Astrocyte (in vitro differentiated cells and primary cell): ENCODE results near the gene THOC3. TPM values are rescaled to one million over a fixed set of nuclear protein-coding genes. Genes with fewer than 3 reads are reported as not detected.
A peak's percentile ranks its signal among the peaks of the same experiment; 100 is the strongest.
"Not testable (repeated sequence)": the region's sequence is repeated elsewhere in the genome, so short reads cannot be mapped to it uniquely, and the experiment has no call there.

Source experiments
- DNase-seq: peaks from one replicate; pipeline ENCODE4 v3.0.0-alpha.2; 2010; ENCODE audit warnings: low read depth
- FAIRE-seq: peaks from 2 replicates; lab custom pipeline; 2011; peaks lifted over from hg19 to GRCh38; lab: Jason Lieb, UNC
- H2AFZ ChIP-seq: 2 replicates; pipeline ENCODE4 v1.6.0; 2012; ENCODE audit warnings: low read depth, low read length, inconsistent platforms
- H3K27ac ChIP-seq: 2 replicates; pipeline ENCODE4 v1.5.1; 2011; ENCODE audit warnings: low read depth, low read length, inconsistent platforms
- H3K27me3 ChIP-seq: 2 replicates; pipeline ENCODE4 v1.6.0; 2011; ENCODE audit warnings: low read length, inconsistent platforms; ENCODE audit not compliant: insufficient read depth
- H3K36me3 ChIP-seq: 2 replicates; pipeline ENCODE4 v1.5.1; 2011; ENCODE audit warnings: low read length, inconsistent platforms; ENCODE audit not compliant: insufficient read depth
- H3K4me1 ChIP-seq: 2 replicates; pipeline ENCODE4 v1.5.1; 2011; ENCODE audit warnings: low read length, inconsistent platforms; ENCODE audit not compliant: insufficient read depth
- H3K4me2 ChIP-seq: 2 replicates; pipeline ENCODE4 v1.6.0; 2012; ENCODE audit warnings: low read length, inconsistent platforms
- H3K4me3 ChIP-seq: 2 replicates; pipeline ENCODE4 v1.5.1; 2011; ENCODE audit warnings: low read depth, mild to moderate bottlenecking, low read length, inconsistent platforms; ENCODE audit not compliant: insufficient read depth
- H3K79me2 ChIP-seq: 2 replicates; pipeline ENCODE4 v1.6.0; 2012; ENCODE audit warnings: mild to moderate bottlenecking, low read length, inconsistent platforms; ENCODE audit not compliant: insufficient read depth
- H3K9ac ChIP-seq: 2 replicates; pipeline ENCODE4 v1.6.0; 2012; ENCODE audit warnings: mild to moderate bottlenecking, low read length, inconsistent platforms
- H3K9me3 ChIP-seq: 2 replicates; pipeline ENCODE4 v1.5.1; 2012; ENCODE audit warnings: low read depth, mild to moderate bottlenecking, low read length, inconsistent platforms; ENCODE audit not compliant: insufficient read depth
- H4K20me1 ChIP-seq: 2 replicates; pipeline ENCODE4 v1.6.0; 2012; ENCODE audit warnings: low read length, inconsistent platforms; ENCODE audit not compliant: insufficient read depth
- H3K27ac Mint-ChIP-seq: one replicate; pipeline ENCODE4 v1.8.0; 2021; ENCODE audit warnings: mild to moderate bottlenecking, mixed read lengths; ENCODE audit not compliant: unreplicated experiment
- H3K27me3 Mint-ChIP-seq: one replicate; pipeline ENCODE4 v1.8.0; 2021; ENCODE audit warnings: low read depth, mixed read lengths; ENCODE audit not compliant: unreplicated experiment
- H3K36me3 Mint-ChIP-seq: one replicate; pipeline ENCODE4 v1.8.0; 2021; ENCODE audit warnings: low read depth, mixed read lengths; ENCODE audit not compliant: unreplicated experiment
- H3K4me1 Mint-ChIP-seq: one replicate; pipeline ENCODE4 v1.8.0; 2021; ENCODE audit warnings: low read depth, mixed read lengths; ENCODE audit not compliant: unreplicated experiment
- H3K4me3 Mint-ChIP-seq: one replicate; pipeline ENCODE4 v1.8.0; 2021; ENCODE audit warnings: mild to moderate bottlenecking, moderate library complexity, mixed read lengths; ENCODE audit not compliant: unreplicated experiment
- H3K9me3 Mint-ChIP-seq: one replicate; pipeline ENCODE4 v1.8.0; 2021; ENCODE audit warnings: mild to moderate bottlenecking, mixed read lengths; ENCODE audit not compliant: unreplicated experiment
- total RNA-seq: library from RNA; stranded (reverse); gene quantifications from 2 replicates; pipeline ENCODE4 v1.2.1, GENCODE V29; 2021

The THOC3 gene
- total RNA-seq, 1 donor from 2014 or later = 55.0 TPM

GRCh38 chr5:175952810-175953209, 15.3 kb downstream of the THOC3 start:
- not testable (repeated sequence) for H3K79me2 ChIP-seq, H3K4me1 Mint-ChIP-seq, H3K9me3 ChIP-seq, H3K36me3 ChIP-seq, H3K4me3 ChIP-seq, H4K20me1 ChIP-seq, H3K4me1 ChIP-seq, H2AFZ ChIP-seq, H3K36me3 Mint-ChIP-seq, H3K27ac ChIP-seq, H3K27ac Mint-ChIP-seq, H3K9ac ChIP-seq, H3K4me2 ChIP-seq, H3K27me3 Mint-ChIP-seq, FAIRE-seq, H3K4me3 Mint-ChIP-seq, DNase-seq, H3K27me3 ChIP-seq, H3K9me3 Mint-ChIP-seq

GRCh38 chr5:175951339-175951969, 16.7 kb downstream of the THOC3 start:
- not testable (repeated sequence) for H3K9me3 Mint-ChIP-seq, H3K27ac ChIP-seq, H4K20me1 ChIP-seq, H3K9me3 ChIP-seq, H3K36me3 ChIP-seq, H3K9ac ChIP-seq, H3K4me3 ChIP-seq, H3K27ac Mint-ChIP-seq, H3K27me3 ChIP-seq, H3K4me1 Mint-ChIP-seq, H3K4me1 ChIP-seq, H2AFZ ChIP-seq, H3K4me2 ChIP-seq, H3K79me2 ChIP-seq, H3K36me3 Mint-ChIP-seq, DNase-seq, H3K4me3 Mint-ChIP-seq, FAIRE-seq, H3K27me3 Mint-ChIP-seq

GRCh38 chr5:175948329-175949108, 19.6 kb downstream of the THOC3 start:
- not testable (repeated sequence) for H3K27ac Mint-ChIP-seq, H3K9me3 Mint-ChIP-seq, H3K4me3 ChIP-seq, FAIRE-seq, H3K27me3 ChIP-seq, H4K20me1 ChIP-seq, H3K4me3 Mint-ChIP-seq, H3K4me1 ChIP-seq, DNase-seq, H3K9ac ChIP-seq, H2AFZ ChIP-seq, H3K9me3 ChIP-seq, H3K36me3 Mint-ChIP-seq, H3K36me3 ChIP-seq, H3K4me2 ChIP-seq, H3K4me1 Mint-ChIP-seq, H3K27me3 Mint-ChIP-seq, H3K27ac ChIP-seq, H3K79me2 ChIP-seq

- not testable (repeated sequence) for H3K9me3 Mint-ChIP-seq
Measured at GRCh38 chr5:175943253-175943652, 24.9 kb downstream of the THOC3 start.

GRCh38 chr5:175940632-175941031, 27.5 kb downstream of the THOC3 start:
- not testable (repeated sequence) for H4K20me1 ChIP-seq, H3K9me3 Mint-ChIP-seq, DNase-seq, H3K27me3 Mint-ChIP-seq, H3K4me2 ChIP-seq, H3K36me3 ChIP-seq, H3K27ac Mint-ChIP-seq, H3K27ac ChIP-seq, H2AFZ ChIP-seq, H3K79me2 ChIP-seq, H3K4me1 Mint-ChIP-seq, H3K9ac ChIP-seq, H3K4me3 Mint-ChIP-seq, H3K27me3 ChIP-seq, H3K4me1 ChIP-seq, H3K36me3 Mint-ChIP-seq, H3K4me3 ChIP-seq, H3K9me3 ChIP-seq
- peak; percentile 34 for FAIRE-seq

More at GRCh38 chr5:175943253-175943652, 24.9 kb downstream of the THOC3 start:
- not testable (repeated sequence) for H3K9ac ChIP-seq, H4K20me1 ChIP-seq, H3K9me3 ChIP-seq, H3K4me3 Mint-ChIP-seq, H3K27me3 Mint-ChIP-seq, H3K4me1 ChIP-seq, H3K36me3 ChIP-seq, H3K4me1 Mint-ChIP-seq, H3K4me2 ChIP-seq, H3K27me3 ChIP-seq, H3K27ac Mint-ChIP-seq, FAIRE-seq, H3K27ac ChIP-seq, H2AFZ ChIP-seq, H3K4me3 ChIP-seq, DNase-seq, H3K36me3 Mint-ChIP-seq, H3K79me2 ChIP-seq

- FAIRE-seq, H3K4me3 Mint-ChIP-seq, H4K20me1 ChIP-seq, H3K9me3 ChIP-seq, DNase-seq, H2AFZ ChIP-seq, H3K36me3 Mint-ChIP-seq, H3K27ac ChIP-seq, H3K27ac Mint-ChIP-seq, H3K4me1 Mint-ChIP-seq, H3K4me1 ChIP-seq, H3K4me3 ChIP-seq, H3K9ac ChIP-seq, H3K4me2 ChIP-seq, H3K36me3 ChIP-seq, H3K27me3 Mint-ChIP-seq, H3K27me3 ChIP-seq, H3K79me2 ChIP-seq, H3K9me3 Mint-ChIP-seq: not testable (repeated sequence)
Measured at GRCh38 chr5:175938489-175938888, 29.6 kb downstream of the THOC3 start.
